Measurements from ENCODE around the gene CHRNA7. TPM values are rescaled to one million over a fixed set of nuclear protein-coding genes. Genes with fewer than 3 reads are reported as not detected.
"Not testable (repeated sequence)": the region's sequence is repeated elsewhere in the genome, so short reads cannot be mapped to it uniquely, and the experiment has no call there.

Gene CHRNA7
- total RNA-seq, 1 donor from 2014 or later, result 1.5 TPM

DNA sequence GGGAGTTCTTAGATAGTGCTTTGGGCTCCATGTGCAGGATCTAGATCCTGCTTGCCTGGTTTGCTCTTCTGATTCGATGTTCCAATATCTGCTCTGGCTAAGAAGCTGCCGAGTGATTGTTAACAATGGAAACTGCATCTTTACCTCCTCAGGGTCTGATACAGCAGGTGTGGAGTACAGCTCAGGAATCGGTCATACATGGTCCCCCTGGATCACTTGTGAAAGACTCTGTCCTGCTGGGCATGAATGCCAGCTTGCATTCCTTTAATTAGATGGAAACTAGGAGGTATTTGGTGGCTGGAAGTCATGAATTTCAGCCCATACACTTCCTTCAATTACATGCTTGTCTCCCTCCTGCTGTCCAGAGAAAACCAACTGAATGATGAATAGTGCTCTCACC lies 95.3 kb downstream of the CHRNA7 start:
- TF ChIP-seq, protein P1, sequence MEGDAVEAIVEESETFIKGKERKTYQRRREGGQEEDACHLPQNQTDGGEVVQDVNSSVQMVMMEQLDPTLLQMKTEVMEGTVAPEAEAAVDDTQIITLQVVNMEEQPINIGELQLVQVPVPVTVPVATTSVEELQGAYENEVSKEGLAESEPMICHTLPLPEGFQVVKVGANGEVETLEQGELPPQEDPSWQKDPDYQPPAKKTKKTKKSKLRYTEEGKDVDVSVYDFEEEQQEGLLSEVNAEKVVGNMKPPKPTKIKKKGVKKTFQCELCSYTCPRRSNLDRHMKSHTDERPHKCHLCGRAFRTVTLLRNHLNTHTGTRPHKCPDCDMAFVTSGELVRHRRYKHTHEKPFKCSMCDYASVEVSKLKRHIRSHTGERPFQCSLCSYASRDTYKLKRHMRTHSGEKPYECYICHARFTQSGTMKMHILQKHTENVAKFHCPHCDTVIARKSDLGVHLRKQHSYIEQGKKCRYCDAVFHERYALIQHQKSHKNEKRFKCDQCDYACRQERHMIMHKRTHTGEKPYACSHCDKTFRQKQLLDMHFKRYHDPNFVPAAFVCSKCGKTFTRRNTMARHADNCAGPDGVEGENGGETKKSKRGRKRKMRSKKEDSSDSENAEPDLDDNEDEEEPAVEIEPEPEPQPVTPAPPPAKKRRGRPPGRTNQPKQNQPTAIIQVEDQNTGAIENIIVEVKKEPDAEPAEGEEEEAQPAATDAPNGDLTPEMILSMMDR (conservative IDR thresholded peaks at IDR 0.05; ENCODE audit: low read depth, low read length), result no peak

DNA sequence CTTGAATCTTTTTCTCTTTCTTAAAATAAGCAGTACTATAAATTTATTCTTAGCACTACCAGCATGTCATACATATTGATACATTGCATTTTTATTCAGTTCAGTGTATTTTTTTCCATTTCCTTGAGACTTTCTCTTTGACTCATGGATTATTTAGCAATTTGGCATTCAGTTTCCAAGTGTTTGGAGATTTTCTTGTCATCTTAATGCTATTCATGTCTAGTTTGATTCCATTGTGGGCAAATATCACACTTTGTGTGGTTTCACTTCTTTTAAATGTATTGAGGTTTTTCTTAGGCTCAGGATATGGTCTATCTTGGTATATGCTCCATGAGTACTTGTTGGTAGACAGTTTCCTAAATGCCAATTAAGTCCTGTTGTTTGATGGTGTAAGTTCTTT lies 99.5 kb downstream of the CHRNA7 start:
- no peak for DNase-seq (ENCODE audit: low read depth)
- TF ChIP-seq, protein P1 (conservative IDR thresholded peaks at IDR 0.05; ENCODE audit: low read depth, low read length), result no peak

More for the DNA sequence above, 95.3 kb downstream of the CHRNA7 start:
- no peak for DNase-seq (ENCODE audit: low read depth)
- no peak overlapping the region for H3K4me3 ChIP-seq (ENCODE audit: low read depth, low read length)

DNA sequence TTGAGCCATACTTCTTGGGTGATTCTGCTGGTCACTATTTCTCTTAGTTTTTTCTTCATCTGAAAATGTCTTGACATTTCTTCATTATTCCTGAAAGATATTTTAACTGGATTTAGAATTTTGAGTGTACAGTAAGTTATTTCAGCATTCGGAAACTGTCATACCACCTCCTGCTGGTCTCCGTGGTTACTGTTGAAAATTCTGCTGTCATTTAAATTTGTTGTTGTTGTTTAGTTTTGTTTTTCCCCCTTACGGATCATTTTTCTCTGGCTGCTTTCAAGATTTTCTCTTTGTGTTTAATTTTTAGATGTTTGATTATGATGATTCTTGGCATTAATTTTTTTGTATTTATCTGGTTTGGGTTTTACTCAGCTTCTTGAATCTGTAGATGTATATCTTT lies 100.5 kb downstream of the CHRNA7 start:
- DNase-seq (ENCODE audit: low read depth), result no peak
- TF ChIP-seq, protein P1 (conservative IDR thresholded peaks at IDR 0.05; ENCODE audit: low read depth, low read length), result peak; percentile 6
- H3K4me3 ChIP-seq (ENCODE audit: low read depth, low read length), result no peak overlapping the region

More for the DNA sequence above, 99.5 kb downstream of the CHRNA7 start:
- no peak overlapping the region for H3K4me3 ChIP-seq (ENCODE audit: low read depth, low read length)

DNA sequence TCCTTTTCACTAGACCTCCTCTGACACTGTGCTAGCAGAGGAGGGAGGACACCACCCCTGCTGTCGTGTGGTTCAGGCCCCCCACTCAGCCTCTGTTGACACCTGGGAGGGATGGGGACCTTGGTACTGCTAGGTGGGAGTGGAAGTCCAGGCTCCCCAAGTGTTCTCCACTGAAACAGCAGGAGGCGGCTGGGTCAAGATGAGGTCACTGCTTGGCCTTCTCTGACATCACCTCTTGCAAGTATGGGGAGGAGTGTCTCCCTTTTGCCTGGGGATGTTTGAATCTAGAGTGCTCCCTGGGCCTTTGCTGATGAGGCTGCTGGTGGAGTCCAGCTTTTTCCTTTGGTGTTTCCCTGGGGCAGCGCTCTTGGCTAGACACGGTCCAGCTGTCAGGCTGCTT lies 101.5 kb downstream of the CHRNA7 start:
- TF ChIP-seq, protein P1 (conservative IDR thresholded peaks at IDR 0.05; ENCODE audit: low read depth, low read length), result no peak
- no peak overlapping the region for H3K4me3 ChIP-seq (ENCODE audit: low read depth, low read length)
- DNase-seq (ENCODE audit: low read depth), result no peak

DNA sequence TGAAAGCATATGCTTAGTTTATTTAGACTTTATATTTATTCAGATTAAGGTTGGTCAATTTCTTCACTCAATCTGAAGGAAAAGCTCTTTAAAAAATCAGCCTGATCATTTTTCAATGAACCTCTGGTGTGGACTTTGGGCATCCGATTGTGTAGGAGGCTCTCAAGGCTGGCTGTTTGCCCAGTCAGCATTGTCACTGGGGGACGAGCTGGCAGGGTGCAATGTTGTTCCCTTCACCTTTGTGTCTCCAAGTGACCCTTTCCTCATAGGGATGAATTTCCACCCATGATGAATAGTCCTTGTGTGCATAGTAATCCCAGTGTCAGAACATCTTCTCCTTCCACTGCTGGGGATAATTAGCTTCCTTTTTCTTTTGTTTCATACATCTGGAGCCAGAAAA lies 102.5 kb downstream of the CHRNA7 start:
- TF ChIP-seq, protein P1 (conservative IDR thresholded peaks at IDR 0.05; ENCODE audit: low read depth, low read length), result no peak
- DNase-seq (ENCODE audit: low read depth), result no peak
- H3K4me3 ChIP-seq (ENCODE audit: low read depth, low read length), result no peak overlapping the region

DNA sequence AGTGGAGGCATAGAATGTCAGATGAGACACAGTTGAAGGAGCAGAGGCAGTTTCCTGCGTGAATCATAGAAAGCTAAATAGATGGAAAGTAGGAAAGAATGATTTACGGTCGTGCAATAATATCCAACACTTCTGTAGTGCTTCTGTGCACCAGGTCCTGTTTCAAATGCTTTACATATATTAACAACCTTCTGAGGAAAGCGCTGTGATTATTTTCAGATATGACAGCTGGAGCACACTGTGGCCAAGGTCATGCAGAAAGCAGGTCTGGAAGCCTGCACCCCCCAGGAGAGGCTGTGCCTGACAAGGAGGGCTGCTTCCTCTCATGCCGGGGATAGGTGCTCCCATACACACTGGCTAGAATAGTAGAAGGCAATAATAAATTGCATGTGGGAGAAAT lies 104.5 kb downstream of the CHRNA7 start:
- H3K4me3 ChIP-seq (ENCODE audit: low read depth, low read length), result no peak overlapping the region
- no peak for DNase-seq (ENCODE audit: low read depth)
- TF ChIP-seq, protein P1 (conservative IDR thresholded peaks at IDR 0.05; ENCODE audit: low read depth, low read length), result no peak

DNA sequence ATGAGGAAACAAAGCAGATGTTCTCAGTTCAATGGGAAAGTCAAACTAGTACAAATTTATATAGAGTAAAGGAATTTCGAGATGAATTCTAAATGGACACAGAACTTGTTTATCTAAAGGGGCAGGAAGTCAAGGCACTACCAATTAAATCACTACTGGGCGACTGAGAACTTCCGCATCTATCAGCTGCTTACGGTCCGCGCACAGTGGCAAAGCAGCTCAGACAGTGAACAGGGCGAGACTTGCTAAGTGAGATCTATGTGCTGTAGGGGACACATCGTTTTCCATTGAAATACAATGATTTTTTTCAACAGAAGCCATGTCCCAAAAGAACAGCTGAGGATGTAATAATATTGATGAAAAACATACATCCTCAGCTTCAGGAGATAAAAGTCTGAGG lies 105.0 kb downstream of the CHRNA7 start:
- no peak overlapping the region for H3K4me3 ChIP-seq (ENCODE audit: low read depth, low read length)
- TF ChIP-seq, protein P1 (conservative IDR thresholded peaks at IDR 0.05; ENCODE audit: low read depth, low read length), result no peak
- DNase-seq (ENCODE audit: low read depth), result no peak

DNA sequence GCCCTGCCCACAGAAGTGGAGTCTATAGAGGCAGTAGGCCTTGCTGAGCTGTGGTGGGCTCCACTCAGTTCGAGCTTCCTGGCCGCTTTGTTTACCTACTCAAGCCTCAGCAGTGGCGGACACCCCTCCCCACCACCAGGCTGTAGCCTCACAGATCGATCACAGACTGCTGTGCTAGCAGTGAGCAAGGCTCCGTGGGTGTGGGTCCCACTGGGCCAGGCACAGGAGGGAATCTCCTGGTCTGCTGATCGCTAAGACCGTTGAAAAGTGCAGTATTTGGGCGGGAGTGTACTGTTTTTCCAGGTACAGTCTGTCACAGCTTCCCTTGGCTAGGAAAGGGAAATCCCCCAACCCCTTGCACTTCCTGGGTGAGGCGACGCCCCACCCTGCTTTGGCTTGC lies 115.2 kb downstream of the CHRNA7 start:
- H3K4me3 ChIP-seq (ENCODE audit: low read depth, low read length); DNase-seq (ENCODE audit: low read depth): not testable (repeated sequence)

Data from epithelial cell of proximal tubule (primary cell).